Lower leg skin (tissue), 4 donors: Measurements from ENCODE around the gene FER1L5. TPM values are rescaled to one million over a fixed set of nuclear protein-coding genes. Genes with fewer than 3 reads are reported as not detected.
A peak's percentile ranks its signal among the peaks of the same experiment; 100 is the strongest.

Experiments used
- DNase-seq, 2 donors: peaks; one replicate each; pipeline ENCODE4 v3.0.0-alpha.2; 2019; ENCODE audit warnings: low spot score in 2 of 2
- H3K4me3 ChIP-seq: fragments of 200-600 bp; sonication (generic); 2 replicates; pipeline ENCODE4 v1.5.1; 2017; ENCODE audit warnings: mild to moderate bottlenecking, low read depth; ENCODE audit not compliant: poor library complexity, severe bottlenecking
- POLR2A ChIP-seq, 2 donors: fragments of 450-650 bp; IDR thresholded peaks; one replicate each; pipeline ENCODE4 v1.6.1; 2016 to 2017; ENCODE audit warnings: antibody characterized with exemption in 2 of 2, mild to moderate bottlenecking in 1 of 2, moderate library complexity in 1 of 2
- WGBS, 2 donors: methylation state at CpG; one replicate each; pipeline ENCODE4 v1.1.5; 2018; 5-methylcytosine and 5-hydroxymethylcytosine counted together
- intact Hi-C: fragments of 100-400 bp; cut with DNase I; formaldehyde crosslinking; loops from one replicate; pipeline ENCODE4 v1.15.0; 2023; ENCODE audit warnings: low total_unique reads
- total RNA-seq, 4 donors: library from RNA; depleted of rRNA; stranded (reverse); fragments of >200 nt; gene quantifications; one replicate each; pipeline ENCODE4 v1.1.0, GENCODE V29; 2016
- TF ChIP-seq, protein P1 (sequence below), 3 donors: fragments of 450-650 bp; IDR thresholded peaks; one replicate each; pipeline ENCODE4 v1.5.1; 2016; ENCODE audit warnings: antibody characterized with exemption in 3 of 3, mild to moderate bottlenecking in 3 of 3, moderate library complexity in 2 of 3

FER1L5 gene
- total RNA-seq, 4 donors from 2014 or later: not detected

DNA sequence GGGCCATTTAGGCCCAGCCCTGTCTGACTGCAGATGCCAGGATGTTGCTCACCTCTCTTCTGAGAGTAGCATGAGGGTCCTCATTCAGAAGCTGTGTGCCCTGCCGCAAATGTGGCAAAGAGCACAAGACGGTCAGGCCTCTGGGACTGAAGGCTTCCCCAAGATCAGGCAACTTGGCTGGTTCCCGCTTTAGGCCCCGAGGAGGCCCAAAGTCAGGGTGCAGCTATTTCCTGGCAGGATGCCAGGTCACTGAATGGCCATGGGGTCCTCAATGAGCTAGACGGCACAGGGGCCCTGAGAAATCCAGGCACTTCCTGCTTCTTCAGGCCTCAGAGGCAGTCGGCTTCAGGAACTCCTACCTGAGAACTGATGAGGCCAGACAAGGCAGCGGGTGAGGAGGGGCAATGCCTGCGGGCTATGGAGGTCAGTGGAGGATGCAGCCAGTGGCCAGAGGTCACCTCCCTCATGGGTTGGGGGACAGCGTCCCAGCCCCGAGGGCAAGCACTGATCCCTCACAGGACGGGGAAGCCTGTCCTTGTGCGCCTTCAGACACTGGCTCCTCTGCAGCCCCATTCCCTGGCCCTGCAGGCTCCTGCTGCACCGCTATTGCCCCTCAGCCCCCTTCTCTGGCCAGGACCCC is 52.4 kb downstream of the FER1L5 start:
- 91 to 94% methylated on average over 11 of the region's 13 CpGs for WGBS, 2 donors
- intact Hi-C loops: no loop called here
- DNase-seq: no peak
- no peak overlapping the region for H3K4me3 ChIP-seq
- TF ChIP-seq POLR2A (IDR thresholded peaks at IDR 0.05): no peak
- TF ChIP-seq, protein P1, sequence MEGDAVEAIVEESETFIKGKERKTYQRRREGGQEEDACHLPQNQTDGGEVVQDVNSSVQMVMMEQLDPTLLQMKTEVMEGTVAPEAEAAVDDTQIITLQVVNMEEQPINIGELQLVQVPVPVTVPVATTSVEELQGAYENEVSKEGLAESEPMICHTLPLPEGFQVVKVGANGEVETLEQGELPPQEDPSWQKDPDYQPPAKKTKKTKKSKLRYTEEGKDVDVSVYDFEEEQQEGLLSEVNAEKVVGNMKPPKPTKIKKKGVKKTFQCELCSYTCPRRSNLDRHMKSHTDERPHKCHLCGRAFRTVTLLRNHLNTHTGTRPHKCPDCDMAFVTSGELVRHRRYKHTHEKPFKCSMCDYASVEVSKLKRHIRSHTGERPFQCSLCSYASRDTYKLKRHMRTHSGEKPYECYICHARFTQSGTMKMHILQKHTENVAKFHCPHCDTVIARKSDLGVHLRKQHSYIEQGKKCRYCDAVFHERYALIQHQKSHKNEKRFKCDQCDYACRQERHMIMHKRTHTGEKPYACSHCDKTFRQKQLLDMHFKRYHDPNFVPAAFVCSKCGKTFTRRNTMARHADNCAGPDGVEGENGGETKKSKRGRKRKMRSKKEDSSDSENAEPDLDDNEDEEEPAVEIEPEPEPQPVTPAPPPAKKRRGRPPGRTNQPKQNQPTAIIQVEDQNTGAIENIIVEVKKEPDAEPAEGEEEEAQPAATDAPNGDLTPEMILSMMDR (IDR thresholded peaks at IDR 0.05): no peak

DNA sequence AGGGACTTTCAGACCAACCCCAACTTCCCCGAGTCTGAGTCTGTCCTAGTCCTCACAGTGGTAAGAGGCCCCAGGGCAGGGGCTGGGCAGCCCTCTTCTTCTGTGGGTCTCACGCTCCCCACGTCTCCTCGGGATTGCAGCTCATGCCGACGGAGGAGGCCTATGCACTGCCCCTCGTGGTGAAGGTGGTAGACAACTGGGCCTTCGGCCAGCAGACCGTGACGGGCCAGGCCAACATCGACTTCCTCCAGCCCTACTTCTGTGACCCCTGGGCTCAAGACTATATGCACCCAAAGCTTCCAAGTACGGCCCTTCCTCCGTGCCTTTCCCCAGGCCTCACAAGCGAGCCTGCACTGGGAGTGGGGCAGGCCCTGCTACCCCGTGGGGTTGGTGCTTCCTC is 53.0 kb downstream of the FER1L5 start:
- intact Hi-C loops: no loop called here
- no peak overlapping the region for H3K4me3 ChIP-seq

DNA sequence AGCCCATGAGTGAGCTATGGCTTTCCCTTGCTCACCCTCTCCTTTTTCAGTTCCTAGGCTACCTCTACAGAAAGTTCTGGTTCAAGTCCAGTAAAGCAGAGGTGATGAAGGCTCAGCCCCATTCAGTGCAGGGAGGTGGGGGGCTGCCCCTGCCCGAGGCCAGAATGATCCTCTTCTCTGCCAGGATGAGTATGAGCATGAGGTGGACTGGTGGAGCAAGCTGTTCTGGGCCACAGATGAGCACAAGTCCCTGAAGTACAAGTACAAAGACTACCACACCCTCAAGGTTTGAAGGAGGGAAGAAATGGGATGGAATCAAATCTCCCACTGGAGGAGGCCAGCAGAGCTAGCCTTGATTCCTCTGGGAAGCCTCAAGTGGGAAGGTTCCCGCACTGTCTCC is 54.9 kb downstream of the FER1L5 start:
- TF ChIP-seq POLR2A (IDR thresholded peaks at IDR 0.05): no peak
- TF ChIP-seq, protein P1 (IDR thresholded peaks at IDR 0.05): no peak
- 65 to 70% methylated on average over 2 of the region's 2 CpGs for WGBS, 2 donors
- H3K4me3 ChIP-seq: no peak overlapping the region
- intact Hi-C loops: no loop called here
- no peak for DNase-seq

More for the DNA sequence above, 53.0 kb downstream of the FER1L5 start:
- no peak for DNase-seq
- 87 to 89% methylated on average over 15 of the region's 15 CpGs for WGBS, 2 donors
- no peak for TF ChIP-seq POLR2A (IDR thresholded peaks at IDR 0.05)
- TF ChIP-seq, protein P1 (IDR thresholded peaks at IDR 0.05): no peak

DNA sequence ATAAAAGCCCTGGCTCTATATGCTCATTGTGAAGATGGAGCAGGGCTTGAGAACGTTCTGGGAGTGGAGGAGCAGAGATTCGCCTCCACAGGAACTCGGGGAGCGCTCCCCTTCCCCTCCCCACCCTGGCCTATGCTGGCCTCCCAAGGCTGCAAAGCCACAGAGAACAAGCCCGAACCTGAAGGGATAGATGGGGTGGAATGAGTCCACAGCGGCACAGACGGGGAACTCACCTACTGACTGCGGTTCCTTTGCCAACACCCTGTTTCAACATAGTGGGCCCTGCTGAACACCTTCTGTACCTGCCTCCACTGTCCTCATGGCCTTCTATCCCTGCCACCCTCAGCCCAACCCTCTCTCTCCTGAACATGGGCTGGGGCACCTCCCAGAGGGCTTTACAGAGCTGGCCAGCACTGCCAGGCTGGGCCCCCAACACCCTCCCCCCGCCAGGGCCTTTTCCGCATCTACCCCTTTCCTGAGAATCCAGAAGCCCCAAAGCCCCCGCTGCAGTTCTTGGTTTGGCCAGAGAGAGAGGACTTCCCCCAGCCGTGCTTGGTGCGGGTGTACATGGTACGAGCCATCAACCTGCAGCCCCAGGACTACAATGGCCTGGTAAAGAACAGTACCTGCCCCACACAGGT is 55.8 kb downstream of the FER1L5 start:
- H3K4me3 ChIP-seq: no peak overlapping the region
- TF ChIP-seq, protein P1 (IDR thresholded peaks at IDR 0.05): no peak
- no peak for TF ChIP-seq POLR2A (IDR thresholded peaks at IDR 0.05)
- WGBS, 2 donors: 71 to 75% methylated on average over 14 of the region's 14 CpGs
- DNase-seq: peak in 1 of 2 donors; percentile 62
- intact Hi-C loops: no loop called here

DNA sequence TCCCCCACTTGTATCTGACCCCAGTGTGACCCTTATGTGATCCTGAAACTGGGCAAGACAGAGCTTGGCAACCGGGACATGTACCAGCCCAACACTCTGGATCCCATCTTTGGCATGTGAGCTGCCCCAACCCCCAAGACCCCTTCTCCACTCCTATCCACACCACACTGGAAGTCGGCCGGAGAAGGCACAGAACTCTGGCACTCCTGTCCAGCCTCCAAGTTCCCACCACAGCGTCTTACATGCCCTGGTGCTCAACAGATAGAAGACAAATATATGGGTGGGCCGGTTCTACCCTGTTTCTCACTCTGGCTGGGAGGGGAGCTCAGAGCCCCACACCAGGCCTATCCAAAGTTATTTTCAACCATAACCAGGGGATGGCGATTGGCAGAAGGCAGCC is 56.5 kb downstream of the FER1L5 start:
- peak in 1 of 2 donors; percentile 68 for DNase-seq
- intact Hi-C loops: no loop called here
- H3K4me3 ChIP-seq: no peak overlapping the region
- TF ChIP-seq, protein P1 (IDR thresholded peaks at IDR 0.05): no peak
- no peak for TF ChIP-seq POLR2A (IDR thresholded peaks at IDR 0.05)
- 90 to 95% methylated on average over 6 of the region's 6 CpGs for WGBS, 2 donors
